ENCODE results near the gene TMEM242.

Gene TMEM242

DNA sequence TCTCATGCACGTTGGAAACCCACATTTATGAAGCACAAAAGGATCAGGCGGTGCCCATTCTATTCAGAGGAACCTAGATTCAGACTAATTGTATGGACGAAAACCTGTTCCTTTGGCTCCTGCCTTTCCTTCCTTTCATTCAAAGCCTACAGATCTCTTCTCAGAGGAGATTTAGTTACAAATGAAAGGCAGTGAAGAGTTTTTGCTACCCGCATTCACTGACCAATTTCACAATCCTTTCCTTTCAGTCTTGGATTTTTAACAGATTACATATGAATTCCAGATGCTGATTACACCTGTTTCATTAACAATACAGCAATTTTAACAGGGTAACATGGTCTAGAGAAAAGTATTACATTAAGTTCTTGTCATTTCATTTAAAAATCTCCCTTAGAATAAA, 32.0 kb downstream of the TMEM242 start:
- H3K9ac ChIP-seq (ENCODE audit: low read length): no peak overlapping the region
- H3K4me2 ChIP-seq (ENCODE audit: low read length, poor library complexity, severe bottlenecking): no peak overlapping the region
- 98% methylated on average over 3 of the region's 4 CpGs for WGBS
- H3K36me3 ChIP-seq (ENCODE audit: control insufficient read depth in 1 of 2, insufficient read depth in 2 of 2, low read depth in 1 of 2, low read length in 2 of 2): peaks cover 17 to 41% of the 10 kb centered on the region in 2 experiments
- no peak overlapping the region for H3K14ac ChIP-seq (ENCODE audit: low read length in 2 of 2)
- H3K4me1 ChIP-seq (ENCODE audit: control insufficient read depth, insufficient read depth, low read depth, low read length): no peaks in the 10 kb centered on the region
- no peak overlapping the region for H2AK5ac ChIP-seq (ENCODE audit: low read length, severe bottlenecking)
- no peak overlapping the region for H3K4me3 ChIP-seq (ENCODE audit: insufficient read depth in 1 of 2, low read depth in 1 of 2, low read length in 2 of 2)
- no peak overlapping the region for H3K27ac ChIP-seq (ENCODE audit: low read length, poor library complexity, severe bottlenecking)
- no peak overlapping the region for H4K8ac ChIP-seq (ENCODE audit: low read length)
- H2AFZ ChIP-seq (ENCODE audit: low read depth, low read length): no peak overlapping the region
- no peak overlapping the region for H2BK12ac ChIP-seq (ENCODE audit: low read length in 2 of 2)
- no peak overlapping the region for H3K4ac ChIP-seq (ENCODE audit: low read depth in 1 of 2, low read length in 2 of 2)
- H3K27me3 ChIP-seq (ENCODE audit: control insufficient read depth in 1 of 2, insufficient read depth in 1 of 2, low read length in 2 of 2): no peaks in the 10 kb centered on the region
- H3K9me3 ChIP-seq (ENCODE audit: control insufficient read depth, low read length): no peaks in the 10 kb centered on the region
- H3K18ac ChIP-seq (ENCODE audit: low read depth in 1 of 2, low read length in 2 of 2): no peak overlapping the region
- no peak overlapping the region for H2BK5ac ChIP-seq (ENCODE audit: low read depth, low read length, poor library complexity, severe bottlenecking)
- no peak for DNase-seq
- H3K23ac ChIP-seq (ENCODE audit: low read length in 2 of 2): no peak overlapping the region
- no peak overlapping the region for H2BK15ac ChIP-seq (ENCODE audit: low read depth, poor library complexity, severe bottlenecking)
- no peak overlapping the region for H2BK120ac ChIP-seq (ENCODE audit: low read depth, low read length)
- peaks cover 12% of the 10 kb centered on the region for H3K79me1 ChIP-seq (replicated peaks; ENCODE audit: low read length, poor library complexity, severe bottlenecking)
- no peak overlapping the region for H4K91ac ChIP-seq (ENCODE audit: low read length)

DNA sequence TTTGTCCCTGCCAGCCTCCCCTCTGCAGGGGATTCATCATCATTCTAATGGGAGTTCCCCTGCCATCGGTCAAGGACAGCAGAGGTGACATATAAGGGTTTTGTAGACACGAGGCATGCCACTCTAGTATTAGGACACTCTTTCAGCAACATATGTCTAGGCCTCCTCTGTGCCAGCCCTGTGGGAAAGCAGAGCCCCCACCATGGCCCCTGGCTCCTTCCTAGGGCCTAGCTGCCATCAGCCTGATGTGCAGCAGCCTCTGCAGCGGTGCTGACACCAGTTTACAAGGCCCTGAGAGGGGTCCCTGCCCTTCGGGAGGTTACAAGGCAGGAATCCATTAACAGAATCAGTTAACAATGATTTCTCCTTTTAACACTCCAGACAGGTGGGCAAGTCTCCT, 32.5 kb downstream of the TMEM242 start:
- no peak overlapping the region for H4K8ac ChIP-seq (ENCODE audit: low read length)
- H3K14ac ChIP-seq (ENCODE audit: low read length in 2 of 2): peak overlapping the region in 1 of 2 experiments; percentile 70
- no peak overlapping the region for H3K27ac ChIP-seq (ENCODE audit: low read length, poor library complexity, severe bottlenecking)
- no peak overlapping the region for H3K23ac ChIP-seq (ENCODE audit: low read length in 2 of 2)
- peaks cover 8% of the 10 kb centered on the region for H3K79me1 ChIP-seq (replicated peaks; ENCODE audit: low read length, poor library complexity, severe bottlenecking)
- H3K4me1 ChIP-seq (ENCODE audit: control insufficient read depth, insufficient read depth, low read depth, low read length): no peaks in the 10 kb centered on the region
- WGBS: 96% methylated on average over 4 of the region's 4 CpGs
- no peak overlapping the region for H2AFZ ChIP-seq (ENCODE audit: low read depth, low read length)
- H2BK15ac ChIP-seq (ENCODE audit: low read depth, poor library complexity, severe bottlenecking): no peak overlapping the region
- H2BK12ac ChIP-seq (ENCODE audit: low read length in 2 of 2): no peak overlapping the region
- H3K27me3 ChIP-seq (ENCODE audit: control insufficient read depth in 1 of 2, insufficient read depth in 1 of 2, low read length in 2 of 2): no peaks in the 10 kb centered on the region
- H2BK5ac ChIP-seq (ENCODE audit: low read depth, low read length, poor library complexity, severe bottlenecking): no peak overlapping the region
- no peak overlapping the region for H3K18ac ChIP-seq (ENCODE audit: low read depth in 1 of 2, low read length in 2 of 2)
- DNase-seq: no peak
- H3K4me3 ChIP-seq (ENCODE audit: insufficient read depth in 1 of 2, low read depth in 1 of 2, low read length in 2 of 2): no peak overlapping the region
- H3K36me3 ChIP-seq (ENCODE audit: control insufficient read depth in 1 of 2, insufficient read depth in 2 of 2, low read depth in 1 of 2, low read length in 2 of 2): peaks cover 17 to 41% of the 10 kb centered on the region in 2 experiments
- no peak overlapping the region for H2AK5ac ChIP-seq (ENCODE audit: low read length, severe bottlenecking)
- H3K4ac ChIP-seq (ENCODE audit: low read depth in 1 of 2, low read length in 2 of 2): no peak overlapping the region
- no peak overlapping the region for H3K4me2 ChIP-seq (ENCODE audit: low read length, poor library complexity, severe bottlenecking)
- no peak overlapping the region for H4K91ac ChIP-seq (ENCODE audit: low read length)
- no peak overlapping the region for H3K9ac ChIP-seq (ENCODE audit: low read length)
- no peak overlapping the region for H2BK120ac ChIP-seq (ENCODE audit: low read depth, low read length)
- no peaks in the 10 kb centered on the region for H3K9me3 ChIP-seq (ENCODE audit: control insufficient read depth, low read length)

DNA sequence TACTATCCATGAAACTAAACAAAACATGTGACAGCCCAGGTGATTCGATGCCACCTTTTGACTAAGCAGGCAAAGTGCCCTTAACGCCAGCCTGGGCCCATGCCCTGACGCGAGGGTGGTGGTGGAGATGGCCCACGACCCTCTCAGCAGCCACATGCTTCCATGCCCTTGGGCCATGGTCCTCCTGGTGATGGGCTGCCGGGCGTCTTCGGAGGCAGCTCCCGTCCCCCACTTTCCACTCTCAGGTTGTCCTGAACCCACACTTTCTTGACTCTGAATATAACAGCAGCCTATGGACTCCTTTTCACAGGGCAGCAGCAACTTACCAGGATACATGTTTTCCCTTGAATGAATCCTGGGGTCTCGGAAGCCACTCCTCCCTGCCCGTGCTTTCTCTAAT, 33.6 kb downstream of the TMEM242 start:
- no peak for DNase-seq
- H3K9ac ChIP-seq (ENCODE audit: low read length): no peak overlapping the region
- H3K4me2 ChIP-seq (ENCODE audit: low read length, poor library complexity, severe bottlenecking): no peak overlapping the region
- H3K4me3 ChIP-seq (ENCODE audit: insufficient read depth in 1 of 2, low read depth in 1 of 2, low read length in 2 of 2): no peak overlapping the region
- H3K9me3 ChIP-seq (ENCODE audit: control insufficient read depth, low read length): no peaks in the 10 kb centered on the region
- no peak overlapping the region for H4K8ac ChIP-seq (ENCODE audit: low read length)
- over 99% methylated on average over 11 of the region's 11 CpGs for WGBS
- H3K4me1 ChIP-seq (ENCODE audit: control insufficient read depth, insufficient read depth, low read depth, low read length): no peaks in the 10 kb centered on the region
- H2BK120ac ChIP-seq (ENCODE audit: low read depth, low read length): no peak overlapping the region
- no peak overlapping the region for H3K4ac ChIP-seq (ENCODE audit: low read depth in 1 of 2, low read length in 2 of 2)
- H3K27ac ChIP-seq (ENCODE audit: low read length, poor library complexity, severe bottlenecking): no peak overlapping the region
- H3K27me3 ChIP-seq (ENCODE audit: control insufficient read depth in 1 of 2, insufficient read depth in 1 of 2, low read length in 2 of 2): no peaks in the 10 kb centered on the region
- H2BK5ac ChIP-seq (ENCODE audit: low read depth, low read length, poor library complexity, severe bottlenecking): no peak overlapping the region
- H2BK12ac ChIP-seq (ENCODE audit: low read length in 2 of 2): no peak overlapping the region
- H2AFZ ChIP-seq (ENCODE audit: low read depth, low read length): no peak overlapping the region
- H3K36me3 ChIP-seq (ENCODE audit: control insufficient read depth in 1 of 2, insufficient read depth in 2 of 2, low read depth in 1 of 2, low read length in 2 of 2): peaks cover 17 to 41% of the 10 kb centered on the region in 2 experiments
- H2BK15ac ChIP-seq (ENCODE audit: low read depth, poor library complexity, severe bottlenecking): no peak overlapping the region
- no peak overlapping the region for H2AK5ac ChIP-seq (ENCODE audit: low read length, severe bottlenecking)
- H3K79me1 ChIP-seq (replicated peaks; ENCODE audit: low read length, poor library complexity, severe bottlenecking): peaks cover 3% of the 10 kb centered on the region
- H3K18ac ChIP-seq (ENCODE audit: low read depth in 1 of 2, low read length in 2 of 2): no peak overlapping the region
- no peak overlapping the region for H4K91ac ChIP-seq (ENCODE audit: low read length)
- H3K23ac ChIP-seq (ENCODE audit: low read length in 2 of 2): peak overlapping the region in 1 of 2 experiments; percentile 5
- H3K14ac ChIP-seq (ENCODE audit: low read length in 2 of 2): no peak overlapping the region

DNA sequence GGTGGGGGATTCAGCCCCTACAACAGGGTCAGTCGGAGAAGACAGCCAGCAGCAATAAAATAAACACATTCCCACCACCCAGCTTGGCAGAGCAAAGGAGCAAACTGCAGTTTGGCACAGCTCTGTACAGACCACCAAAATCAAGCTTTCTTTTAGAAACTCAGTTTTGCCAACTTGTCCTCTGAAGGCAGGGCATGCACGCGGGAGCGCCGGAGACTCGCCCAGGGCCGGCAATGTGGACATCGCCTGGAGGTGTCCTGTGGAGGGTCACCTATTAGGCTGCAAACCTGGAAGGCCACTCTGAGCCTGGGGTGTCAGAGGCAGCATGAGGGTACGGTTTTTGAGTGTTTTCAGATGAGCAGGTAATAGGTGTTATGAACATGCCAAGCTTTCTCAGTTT, 34.7 kb downstream of the TMEM242 start:
- no peak overlapping the region for H3K27ac ChIP-seq (ENCODE audit: low read length, poor library complexity, severe bottlenecking)
- DNase-seq: no peak
- H3K18ac ChIP-seq (ENCODE audit: low read depth in 1 of 2, low read length in 2 of 2): no peak overlapping the region
- H2AFZ ChIP-seq (ENCODE audit: low read depth, low read length): no peak overlapping the region
- H3K23ac ChIP-seq (ENCODE audit: low read length in 2 of 2): no peak overlapping the region
- H2BK15ac ChIP-seq (ENCODE audit: low read depth, poor library complexity, severe bottlenecking): no peak overlapping the region
- H3K27me3 ChIP-seq (ENCODE audit: control insufficient read depth in 1 of 2, insufficient read depth in 1 of 2, low read length in 2 of 2): no peaks in the 10 kb centered on the region
- peaks cover 17 to 41% of the 10 kb centered on the region in 2 experiments for H3K36me3 ChIP-seq (ENCODE audit: control insufficient read depth in 1 of 2, insufficient read depth in 2 of 2, low read depth in 1 of 2, low read length in 2 of 2)
- no peak overlapping the region for H3K9ac ChIP-seq (ENCODE audit: low read length)
- H3K4me1 ChIP-seq (ENCODE audit: control insufficient read depth, insufficient read depth, low read depth, low read length): no peaks in the 10 kb centered on the region
- H3K4ac ChIP-seq (ENCODE audit: low read depth in 1 of 2, low read length in 2 of 2): no peak overlapping the region
- H3K9me3 ChIP-seq (ENCODE audit: control insufficient read depth, low read length): no peaks in the 10 kb centered on the region
- no peak overlapping the region for H2AK5ac ChIP-seq (ENCODE audit: low read length, severe bottlenecking)
- no peak overlapping the region for H2BK12ac ChIP-seq (ENCODE audit: low read length in 2 of 2)
- H2BK120ac ChIP-seq (ENCODE audit: low read depth, low read length): no peak overlapping the region
- H2BK5ac ChIP-seq (ENCODE audit: low read depth, low read length, poor library complexity, severe bottlenecking): no peak overlapping the region
- 100% methylated on average over 8 of the region's 9 CpGs for WGBS
- no peak overlapping the region for H3K4me2 ChIP-seq (ENCODE audit: low read length, poor library complexity, severe bottlenecking)
- no peak overlapping the region for H4K91ac ChIP-seq (ENCODE audit: low read length)
- H3K4me3 ChIP-seq (ENCODE audit: insufficient read depth in 1 of 2, low read depth in 1 of 2, low read length in 2 of 2): no peak overlapping the region
- no peak overlapping the region for H3K14ac ChIP-seq (ENCODE audit: low read length in 2 of 2)
- no peak overlapping the region for H4K8ac ChIP-seq (ENCODE audit: low read length)
- H3K79me1 ChIP-seq (replicated peaks; ENCODE audit: low read length, poor library complexity, severe bottlenecking): peaks cover under 1% of the 10 kb centered on the region
